Anterior cingulate cortex (tissue), 58 donors: ENCODE measurements around the gene PRRX2.

Experiments
- DNase-seq, 58 donors: peaks; one replicate each; lab custom pipeline; 2025; lab: John Stamatoyannopoulos, UW

Gene PRRX2

DNA sequence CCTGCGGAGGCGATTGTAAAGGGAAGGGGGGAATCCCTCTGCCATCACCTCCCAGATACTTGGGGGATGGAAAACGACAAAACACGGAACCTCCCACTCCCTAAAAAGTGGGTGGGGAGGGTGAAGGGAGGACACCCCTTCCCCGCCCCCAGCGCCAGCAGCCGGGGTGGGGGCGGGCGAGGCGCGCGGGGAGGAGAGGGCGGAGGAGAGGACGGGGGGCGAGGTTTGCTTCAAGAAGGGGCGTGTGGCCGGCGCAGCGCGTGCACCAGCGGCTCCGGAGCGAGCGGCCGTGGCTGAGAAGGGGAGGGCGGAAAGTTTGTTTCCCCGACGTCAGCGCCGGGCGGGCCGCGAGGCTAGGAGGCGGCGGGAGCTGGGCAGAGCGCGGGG is at the start of gene PRRX2:
PRRX2 (plus strand) TSS at position 259 of the 387 bp plus-strand sequence. CDS start 221 bp downstream, outside the sequence.
- DNase-seq: peak in 1 of 58 donors; percentile 7

DNA sequence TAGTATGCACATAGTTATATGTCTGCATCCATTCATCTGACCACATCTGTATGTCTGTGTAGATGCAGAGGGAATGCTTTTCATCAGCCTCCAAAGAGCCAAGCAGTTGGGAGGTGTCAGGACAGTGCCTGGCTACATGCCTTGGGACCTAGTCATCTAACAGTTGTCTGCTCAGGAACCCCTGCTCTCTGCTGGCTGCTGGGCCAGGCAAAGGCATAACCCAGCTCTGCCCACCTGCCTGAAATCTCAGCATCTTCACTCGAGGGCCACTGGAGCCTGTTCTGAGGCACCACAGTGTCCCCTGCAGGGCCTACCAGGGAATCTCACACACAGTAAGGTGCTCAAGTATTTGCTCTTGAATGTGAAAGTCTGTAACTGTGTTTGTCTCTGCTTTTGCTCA is 48.3 kb upstream of the PRRX2 start:
- DNase-seq: peak in 5 of 58 donors; percentile 12 to 54 (median 28)

DNA sequence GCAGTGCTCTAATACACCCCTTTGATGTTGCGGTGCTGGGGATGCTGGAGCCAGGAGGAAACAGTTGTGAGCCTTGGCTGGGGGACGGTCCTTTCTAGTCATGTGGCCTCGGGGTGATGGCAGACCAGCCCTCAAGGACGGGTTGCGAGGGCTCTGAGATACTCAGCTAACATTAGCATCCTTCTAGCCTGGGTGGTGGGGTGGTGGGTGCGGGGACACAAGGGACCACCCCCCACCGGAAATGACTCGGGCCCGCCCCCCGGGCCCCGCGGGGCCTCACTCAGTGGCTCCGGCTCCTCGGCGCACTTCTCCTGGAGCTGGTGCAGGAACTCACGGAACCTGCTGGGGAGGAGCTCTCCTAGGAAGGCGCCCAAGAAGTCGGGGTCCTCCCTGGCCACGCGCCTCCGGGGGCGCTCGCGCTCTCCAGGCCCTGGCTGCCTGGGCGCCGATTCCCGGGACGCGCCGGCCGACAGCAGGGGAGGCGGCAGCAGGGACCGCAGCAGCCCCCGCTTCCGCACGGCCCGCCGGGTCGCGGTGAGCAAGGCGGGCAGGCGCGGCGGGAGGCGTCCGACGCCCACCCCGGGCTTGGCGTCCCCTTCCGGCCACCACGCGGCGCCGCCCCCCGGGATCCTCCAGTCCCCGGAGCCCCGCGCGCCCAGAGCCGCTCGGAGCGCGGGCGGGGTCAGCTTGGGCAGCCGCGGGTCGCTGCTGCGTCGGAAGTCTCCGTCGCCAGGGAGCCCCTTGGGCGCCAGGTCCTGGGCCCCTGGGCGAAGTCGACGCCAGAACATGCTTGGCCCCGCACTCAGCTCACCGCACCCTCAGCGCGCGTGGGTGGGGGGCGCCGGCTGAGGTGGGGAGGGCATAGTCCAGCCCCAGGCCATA is 45.4 kb upstream of the PRRX2 start:
- DNase-seq: peak in 4 of 58 donors; percentile 19 to 57 (median 41)

DNA sequence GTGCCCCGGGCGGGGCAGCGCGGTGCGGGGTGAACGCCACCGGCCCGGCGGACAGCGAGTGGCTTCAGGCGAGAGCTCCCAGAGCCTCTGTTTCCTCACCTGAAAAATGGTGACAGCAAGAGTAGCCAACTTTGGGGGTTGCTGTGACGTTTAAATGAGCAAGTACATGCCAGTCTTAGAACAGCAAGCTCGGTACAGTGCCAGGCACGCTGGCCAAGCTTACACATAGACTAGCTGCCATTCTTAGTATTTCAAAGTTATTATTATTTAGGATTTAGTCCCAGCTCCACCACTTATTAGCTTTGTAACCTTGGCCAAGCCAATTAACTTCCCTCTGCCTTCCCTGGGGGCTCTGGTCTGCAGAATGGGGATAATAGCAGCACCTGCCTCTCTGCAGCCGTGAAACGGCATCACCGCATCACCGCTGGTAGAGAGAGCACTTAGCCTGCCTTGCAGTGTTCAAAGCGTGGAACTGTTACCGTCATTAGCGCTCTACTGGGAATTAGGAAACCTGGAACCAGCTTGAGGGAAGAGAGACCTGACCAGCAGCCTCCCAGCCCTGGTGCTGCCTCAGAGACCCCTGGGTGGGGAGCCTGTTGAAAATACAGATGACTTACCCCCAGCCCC is 44.7 kb upstream of the PRRX2 start, which contains the start of gene C9orf50:
C9orf50 (minus strand) TSS at position 433 of the 627 bp plus-strand sequence. CDS start 527 bp downstream, outside the sequence.
- DNase-seq: peak in 1 of 58 donors; percentile 54

DNA sequence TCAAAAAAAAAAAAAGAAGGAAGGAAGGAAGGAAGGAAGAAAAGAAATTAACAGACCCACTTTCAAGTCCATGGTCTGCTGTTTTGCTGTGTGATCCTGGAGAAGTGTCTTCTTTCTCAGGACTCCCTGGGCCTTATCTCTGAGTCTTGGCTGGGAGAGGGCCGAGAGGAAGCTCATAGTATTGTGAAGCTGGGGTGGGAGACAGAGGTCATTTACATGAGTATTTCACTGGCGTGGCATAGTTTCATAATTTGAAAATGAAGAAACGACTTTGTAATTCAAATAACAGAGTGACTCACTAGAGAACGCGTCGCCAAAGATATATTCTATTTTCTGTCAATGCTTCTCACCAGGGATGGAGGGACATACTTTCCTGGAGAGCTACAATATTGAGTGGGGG is 42.1 kb upstream of the PRRX2 start:
- DNase-seq: peak in 1 of 58 donors; percentile 27

DNA sequence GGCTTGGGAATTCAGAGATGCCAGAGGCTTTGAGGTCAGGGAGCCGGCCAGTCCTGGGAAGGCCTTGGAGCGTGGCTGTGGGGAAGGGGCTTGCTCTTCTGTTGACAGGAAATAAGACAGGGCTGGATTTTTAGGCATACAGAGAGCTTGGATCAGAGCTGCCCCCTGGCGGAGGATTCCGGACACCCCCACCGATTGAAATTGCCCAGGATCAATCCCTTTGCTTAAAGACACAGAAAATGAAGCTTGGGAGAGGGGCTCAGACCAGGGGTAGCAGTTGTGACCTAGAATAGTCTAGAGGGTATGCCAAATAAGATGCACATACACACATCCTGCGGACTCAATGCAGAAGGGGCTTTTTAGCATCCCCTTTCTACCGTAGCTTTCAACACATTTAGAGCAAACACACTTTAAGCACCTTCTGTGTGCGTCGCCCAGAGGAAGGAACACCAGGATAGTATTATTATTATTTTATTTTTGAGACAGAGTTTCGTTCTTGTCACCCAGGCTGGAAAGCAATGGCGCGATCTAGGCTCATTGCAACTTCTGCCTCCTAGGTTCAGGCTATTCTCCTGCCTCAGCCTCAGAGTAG is 41.2 kb upstream of the PRRX2 start:
- DNase-seq: peak in 28 of 58 donors; percentile 11 to 64 (median 28)

DNA sequence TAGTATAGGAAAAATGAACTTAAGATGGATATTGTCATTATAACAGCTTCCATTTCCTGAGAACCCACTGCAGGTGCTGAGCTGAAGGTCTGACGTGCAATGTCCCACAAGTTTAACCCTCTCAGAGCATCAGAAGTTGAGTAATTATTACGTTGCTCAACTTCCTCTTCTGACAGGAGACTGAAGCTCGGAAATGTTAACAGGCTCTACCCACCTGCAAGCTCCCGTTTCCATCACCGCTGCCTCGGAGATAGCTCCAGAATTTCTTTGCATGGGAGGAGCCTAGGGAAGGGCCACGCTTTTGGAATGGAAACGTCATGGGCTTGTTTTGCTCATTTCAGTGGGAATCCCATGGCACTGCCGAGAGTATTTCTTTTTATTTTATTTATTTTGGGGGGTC is 40.5 kb upstream of the PRRX2 start:
- DNase-seq: peak in 1 of 58 donors; percentile 21

DNA sequence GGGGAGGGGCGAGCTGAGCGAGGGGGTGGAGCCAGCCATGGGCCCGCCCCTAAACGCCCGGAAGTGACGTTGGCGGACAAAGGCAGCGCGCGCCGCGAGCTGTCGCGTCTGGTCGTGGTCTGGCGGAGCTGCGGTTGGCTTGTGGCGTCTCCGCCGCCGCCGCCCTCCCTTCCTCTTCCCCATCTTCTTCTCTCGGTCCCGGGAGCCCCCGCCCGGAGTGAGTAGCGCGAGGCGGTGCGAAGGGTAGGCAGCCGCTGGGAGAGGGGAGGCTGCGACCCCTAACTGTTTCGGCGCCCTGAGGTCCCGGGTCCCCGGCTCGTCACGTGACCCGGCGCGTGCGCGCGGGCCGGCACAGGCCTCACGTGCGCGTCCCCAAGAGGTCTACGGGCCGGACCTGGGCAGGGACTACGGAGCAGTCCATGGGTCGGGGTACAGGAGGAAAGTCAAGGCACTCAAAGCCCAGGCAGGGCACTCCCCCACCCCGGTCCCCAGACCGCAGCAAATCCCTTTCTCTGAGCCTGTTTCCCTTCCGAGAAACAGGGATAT is 39.3 kb upstream of the PRRX2 start, which contains the start of gene NTMT1:
NTMT1 (plus strand) TSS at position 85 of the 546 bp plus-strand sequence. CDS start 6,541 bp downstream, outside the sequence.
- peak; percentile 51 to 95 (median 86) for DNase-seq

DNA sequence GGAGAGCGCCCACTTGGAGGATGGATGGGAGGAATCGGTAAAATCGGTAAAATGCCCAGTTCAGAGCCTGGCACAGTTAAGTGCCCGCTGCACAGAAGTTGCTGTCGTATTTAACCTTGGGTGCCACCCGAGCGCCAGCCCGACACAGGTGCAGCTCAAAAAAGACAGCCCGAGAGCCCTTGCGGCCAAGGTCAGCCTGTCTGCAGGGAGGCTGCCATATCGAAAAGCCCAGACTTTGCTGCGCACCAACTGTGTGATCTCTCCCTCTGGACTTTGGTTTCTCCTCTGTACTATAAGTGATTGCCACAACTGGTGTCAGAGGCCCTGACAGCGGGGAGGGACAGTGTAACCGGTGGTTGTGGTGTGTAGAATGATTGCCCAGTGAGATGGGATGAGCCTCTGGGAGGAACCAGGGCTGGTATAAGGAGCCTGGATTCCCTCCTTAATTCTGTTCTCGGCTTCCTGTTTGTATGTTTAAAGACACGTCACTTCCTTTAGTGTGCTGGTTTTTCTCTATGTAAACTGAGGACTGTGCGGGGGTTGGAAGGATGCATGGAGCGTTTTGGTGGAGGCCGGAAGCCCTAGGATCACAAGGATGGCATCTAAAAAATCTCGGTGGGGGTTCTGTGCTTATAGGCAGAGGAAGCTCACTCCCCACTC is 38.7 kb upstream of the PRRX2 start:
- DNase-seq: peak in 3 of 58 donors; percentile 22 to 41 (median 39)

DNA sequence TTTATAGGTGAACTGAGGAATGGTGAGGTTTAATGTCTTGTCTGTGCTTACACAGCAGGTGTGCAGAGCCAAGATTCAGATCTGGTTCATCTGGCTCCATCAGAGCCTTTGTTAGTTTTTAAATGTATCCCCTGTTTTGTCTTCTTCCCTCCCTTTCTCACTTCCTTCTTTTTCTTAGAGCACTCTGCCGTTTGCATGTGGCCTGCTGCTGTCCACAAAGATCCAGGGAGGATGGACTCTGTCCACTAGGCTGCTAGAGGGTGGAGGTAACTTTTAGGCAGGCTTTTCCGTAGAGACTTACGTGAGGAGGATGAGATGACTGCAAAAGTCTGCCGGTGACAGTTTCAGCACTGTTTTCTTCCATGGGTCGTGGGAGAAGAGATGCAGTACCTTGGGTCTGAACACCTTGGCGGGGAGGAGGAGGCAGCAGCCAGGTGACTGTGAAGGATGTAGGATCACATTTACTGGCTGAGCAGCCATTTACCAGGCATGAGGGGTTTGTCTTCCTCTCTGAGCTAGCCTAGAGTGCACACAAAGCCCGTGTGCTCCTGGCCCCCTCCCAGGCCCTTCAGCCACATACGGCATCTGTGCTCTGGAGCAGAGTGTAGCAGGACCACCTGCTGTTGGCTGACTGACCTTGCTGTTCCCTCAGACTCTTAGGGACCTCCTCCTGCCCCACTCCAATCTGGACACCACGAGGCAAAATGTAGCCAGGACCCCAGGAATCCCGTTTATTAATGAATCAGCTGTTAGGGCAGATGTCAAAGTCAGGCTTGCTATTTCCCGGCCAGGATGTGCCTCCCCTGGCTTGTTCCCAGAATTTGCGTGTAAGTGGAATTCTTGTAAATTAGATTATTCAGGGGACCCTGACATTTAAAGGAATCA is 37.6 kb upstream of the PRRX2 start:
- DNase-seq: no peak

DNA sequence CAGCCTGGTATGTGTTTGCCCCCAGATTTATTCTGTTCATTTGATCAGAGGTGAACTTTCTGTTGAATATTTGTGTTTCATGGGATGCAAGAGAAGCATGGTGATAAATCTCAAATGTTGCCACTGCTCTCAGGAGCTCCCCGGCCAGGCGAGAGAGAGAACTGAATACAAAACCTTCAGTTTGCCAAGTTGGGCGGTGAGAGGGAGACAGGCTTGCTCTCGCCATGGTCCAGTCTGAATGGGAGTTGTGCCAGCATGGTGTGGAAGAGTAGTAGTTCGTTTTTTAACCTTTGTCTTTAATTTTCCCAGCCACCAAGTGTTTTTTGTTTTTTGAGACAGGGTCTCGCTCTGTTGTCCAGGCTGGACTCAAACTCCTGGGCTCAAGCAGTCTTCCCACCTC is 36.7 kb upstream of the PRRX2 start:
- no peak for DNase-seq

DNA sequence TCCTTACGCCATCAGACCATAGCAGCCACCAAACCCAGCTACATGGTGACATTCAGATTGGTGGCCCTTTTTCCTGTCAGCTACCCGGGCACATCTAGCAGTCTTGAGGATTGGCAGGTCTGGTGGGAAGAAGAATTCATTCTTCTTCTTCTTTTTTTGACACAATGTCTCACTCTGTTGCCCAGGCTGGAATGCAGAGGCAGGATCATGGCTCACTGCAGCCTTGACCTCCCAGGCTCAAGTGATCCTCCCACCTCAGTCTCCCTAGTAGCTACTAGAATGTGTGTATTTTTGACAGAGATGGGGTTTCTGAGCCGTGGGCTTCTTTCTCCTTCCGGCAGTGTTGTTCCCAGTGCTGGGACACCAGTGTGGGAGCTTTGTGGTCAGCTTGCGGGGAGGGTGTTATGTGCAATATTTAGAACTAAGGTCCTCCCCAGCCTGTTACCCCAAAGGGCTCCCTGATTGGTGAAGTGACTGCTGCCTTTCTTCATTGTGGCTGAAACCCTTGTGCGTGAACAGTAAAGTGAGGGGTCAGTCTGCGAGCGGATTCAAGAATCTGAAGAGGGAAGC is 36.1 kb upstream of the PRRX2 start:
- DNase-seq: no peak

DNA sequence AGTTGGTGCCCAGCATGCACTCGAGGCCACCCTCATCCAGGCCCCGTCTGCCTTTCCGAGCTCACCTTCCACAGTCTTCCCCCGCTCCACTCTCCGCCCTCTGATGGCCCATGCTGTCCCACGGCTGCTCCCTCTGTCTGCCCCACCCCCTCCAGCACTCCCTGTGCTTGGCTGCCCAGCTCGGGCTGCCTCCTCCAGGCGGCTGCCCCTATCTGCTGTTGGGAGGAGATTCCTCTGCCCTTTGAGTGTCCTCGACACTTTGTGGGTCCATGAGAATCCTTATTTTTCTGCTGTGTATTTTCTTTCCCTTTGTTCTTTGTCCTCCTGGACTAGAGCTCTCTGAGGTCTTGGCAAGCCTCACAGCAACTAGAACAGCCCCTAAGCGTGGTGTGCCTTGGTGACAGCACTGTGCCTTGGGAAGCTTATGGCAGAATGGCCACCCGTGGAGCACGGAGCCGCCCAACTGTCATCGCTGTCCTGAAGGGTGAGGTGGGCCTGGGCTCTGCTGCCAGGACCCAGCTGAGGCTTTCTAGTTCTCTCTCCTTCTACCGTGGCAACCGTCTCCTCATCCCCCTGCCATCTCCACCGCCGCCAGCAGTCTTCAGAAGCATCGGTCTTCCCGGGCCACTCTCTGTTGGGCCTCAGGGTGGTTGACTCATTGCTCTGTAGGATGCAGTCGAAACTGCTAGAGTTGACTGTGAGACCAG is 34.3 kb upstream of the PRRX2 start:
- DNase-seq: peak in 11 of 58 donors; percentile 31 to 71 (median 48)

DNA sequence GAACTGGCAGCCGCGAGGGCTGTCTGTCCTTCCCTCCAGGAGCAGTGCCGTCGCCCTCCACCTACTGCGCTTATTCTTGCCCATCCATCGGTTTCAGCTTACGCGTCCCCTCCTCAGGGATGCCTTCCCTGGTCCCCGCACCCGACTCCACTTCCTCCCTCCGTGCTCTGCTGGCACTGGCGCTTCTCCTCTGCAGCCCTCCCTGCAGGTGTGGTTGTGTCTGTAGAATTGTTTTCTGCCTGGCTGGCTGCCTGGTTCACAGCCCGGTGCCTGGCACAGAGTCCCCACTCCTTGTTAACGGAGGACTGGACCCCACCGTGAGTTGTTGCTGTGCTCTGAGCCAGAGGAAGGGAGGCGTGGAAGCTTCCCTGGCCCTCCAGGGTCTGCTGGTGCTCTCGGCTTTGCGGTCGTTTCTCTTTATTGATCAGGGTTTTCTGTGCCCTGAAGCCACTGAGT is 33.7 kb upstream of the PRRX2 start:
- peak in 4 of 58 donors; percentile 24 to 53 (median 32) for DNase-seq

DNA sequence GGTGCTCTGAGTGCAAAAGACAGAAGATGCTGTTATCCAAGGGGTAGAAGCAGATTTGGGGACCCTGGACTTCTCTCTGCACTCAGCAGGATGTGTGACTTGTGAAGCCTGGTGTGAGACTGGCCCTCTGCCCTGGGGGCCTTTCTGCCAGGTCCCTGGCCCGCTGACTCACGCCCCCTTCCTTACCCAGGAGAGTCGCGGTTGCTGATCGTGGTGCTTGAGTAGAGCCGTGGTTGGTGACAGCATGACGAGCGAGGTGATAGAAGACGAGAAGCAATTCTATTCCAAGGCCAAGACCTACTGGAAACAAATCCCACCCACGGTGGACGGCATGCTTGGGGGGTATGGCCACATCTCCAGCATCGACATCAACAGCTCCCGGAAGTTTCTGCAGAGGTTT is 33.0 kb upstream of the PRRX2 start:
- no peak for DNase-seq

DNA sequence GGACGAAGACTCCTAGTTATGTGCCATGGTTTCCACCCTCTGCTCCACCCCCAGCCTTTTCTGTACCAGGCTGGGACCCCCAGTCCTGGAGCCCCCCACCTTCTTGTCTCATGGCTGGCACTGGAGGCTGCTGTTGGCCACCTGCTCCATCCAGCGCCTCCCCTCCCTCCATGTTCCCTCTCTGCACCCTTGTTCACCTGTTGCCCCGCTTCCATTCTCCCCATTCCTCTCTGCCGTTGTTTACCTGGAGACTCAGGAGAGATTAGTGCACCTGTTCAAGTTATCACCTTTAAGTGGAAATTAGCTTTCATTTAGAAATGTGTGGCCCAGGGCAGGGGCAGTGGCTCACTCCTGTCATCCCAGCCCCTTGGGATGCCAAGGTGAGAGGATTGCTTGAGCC is 32.2 kb upstream of the PRRX2 start:
- no peak for DNase-seq

DNA sequence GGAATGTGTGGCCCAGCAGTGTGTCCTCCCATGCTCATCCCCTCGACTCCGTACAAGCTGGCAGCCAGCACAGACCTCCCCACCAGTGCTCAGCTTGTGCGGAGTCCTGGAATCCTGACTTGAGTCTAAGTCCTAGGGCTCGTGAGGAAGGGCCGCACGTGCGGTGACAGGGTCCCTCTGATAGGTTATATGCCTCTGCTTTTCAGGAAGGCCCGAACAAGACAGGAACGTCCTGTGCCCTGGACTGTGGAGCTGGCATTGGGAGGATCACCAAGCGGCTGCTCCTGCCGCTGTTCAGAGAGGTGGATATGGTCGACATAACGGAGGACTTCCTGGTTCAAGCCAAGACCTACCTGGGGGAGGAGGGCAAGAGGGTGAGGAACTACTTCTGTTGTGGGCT is 31.6 kb upstream of the PRRX2 start:
- no peak for DNase-seq
